NOMO-1 treated with dmso at 0.1 percent for 144 hours (cell line): ENCODE data around the gene SLC4A9.
A peak's percentile ranks its signal among the peaks of the same experiment; 100 is the strongest.
"Not testable (repeated sequence)": the region's sequence is repeated elsewhere in the genome, so short reads cannot be mapped to it uniquely, and the experiment has no call there.

Experiments
- DNase-seq: peaks from one replicate; lab custom pipeline; 2025; ENCODE audit not compliant: unreplicated experiment; lab: John Stamatoyannopoulos, UW

The SLC4A9 gene

GRCh38 chr5:140398379-140398811 lies 38.4 kb downstream of the SLC4A9 start:
- no peak for DNase-seq

- no peak for DNase-seq
Observed at GRCh38 chr5:140399979-140400729, 40.2 kb downstream of the SLC4A9 start.

- DNase-seq = peak; percentile 94
Observed at GRCh38 chr5:140400730-140401361, 40.9 kb downstream of the SLC4A9 start.

GRCh38 chr5:140401362-140402257 lies 41.6 kb downstream of the SLC4A9 start, which contains the start of gene ANKHD1:
Gene ANKHD1 (plus strand): TSS chr5:140401833. CDS start chr5:140401968, 135 bp downstream.
- DNase-seq = peak; percentile 100

GRCh38 chr5:140402258-140403074 lies 42.5 kb downstream of the SLC4A9 start:
- peak; percentile 25 for DNase-seq

- no peak for DNase-seq
Observed at GRCh38 chr5:140403613-140404012, 43.6 kb downstream of the SLC4A9 start.

DNA sequence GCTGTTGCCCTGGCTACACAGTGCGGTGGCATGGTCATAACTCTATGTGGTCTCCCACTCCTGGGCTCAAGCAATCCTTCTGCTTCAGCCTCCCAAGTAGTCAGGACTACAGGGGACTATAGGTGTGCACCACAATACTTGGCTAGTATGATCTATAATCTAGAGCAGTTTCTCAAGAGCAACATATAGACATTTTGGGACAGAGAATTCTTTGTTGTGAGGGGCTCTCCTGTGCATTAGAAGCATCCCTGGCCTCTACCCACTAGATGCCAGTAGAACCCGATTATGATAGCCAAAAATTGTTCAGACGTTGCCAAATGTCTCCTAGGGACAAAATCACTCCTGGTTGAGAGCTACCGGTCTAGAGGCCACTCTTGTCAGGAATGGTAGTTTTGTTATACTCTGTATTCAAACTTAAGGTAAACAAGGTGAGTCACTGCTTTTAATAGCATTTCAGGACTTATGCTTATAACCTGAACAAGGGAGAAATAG lies 48.8 kb downstream of the SLC4A9 start:
- DNase-seq = no peak

GRCh38 chr5:140413230-140413629 lies 53.2 kb downstream of the SLC4A9 start:
- DNase-seq = no peak

- no peak for DNase-seq
Observed at GRCh38 chr5:140417235-140417634, 57.2 kb downstream of the SLC4A9 start.

DNA sequence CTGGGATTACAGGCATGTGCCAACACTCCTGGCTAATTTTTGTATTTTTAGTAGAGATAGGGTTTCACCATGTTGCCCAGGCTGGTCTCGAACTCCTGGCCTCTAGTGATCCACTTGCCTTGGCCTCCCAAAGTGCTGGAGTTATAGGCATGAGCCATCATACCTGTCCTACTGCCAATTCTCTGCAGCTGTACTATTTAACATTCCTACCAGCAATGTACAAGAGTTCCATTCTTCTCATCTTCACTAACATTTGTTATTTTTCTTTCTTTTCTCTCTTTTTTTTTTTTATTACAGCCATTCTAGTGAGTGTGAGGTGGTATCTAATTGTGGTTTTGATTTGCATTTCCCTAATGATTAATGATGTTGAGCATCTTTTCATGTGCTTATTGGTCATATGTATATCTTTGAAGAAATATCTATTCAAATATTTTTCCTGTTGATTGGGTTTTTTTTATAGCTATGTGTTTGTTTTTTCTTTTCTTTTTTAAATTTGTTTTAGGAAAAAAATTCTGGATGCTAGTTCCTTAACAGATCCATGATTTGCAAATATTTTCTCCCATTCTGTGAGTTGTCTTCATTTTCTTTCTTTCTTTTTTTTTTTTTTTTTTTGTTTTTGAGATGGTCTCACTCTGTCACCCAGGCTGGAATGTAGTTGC lies 59.0 kb downstream of the SLC4A9 start:
- no peak for DNase-seq

- DNase-seq = no peak
Observed at GRCh38 chr5:140420226-140420570, 60.2 kb downstream of the SLC4A9 start.

DNA sequence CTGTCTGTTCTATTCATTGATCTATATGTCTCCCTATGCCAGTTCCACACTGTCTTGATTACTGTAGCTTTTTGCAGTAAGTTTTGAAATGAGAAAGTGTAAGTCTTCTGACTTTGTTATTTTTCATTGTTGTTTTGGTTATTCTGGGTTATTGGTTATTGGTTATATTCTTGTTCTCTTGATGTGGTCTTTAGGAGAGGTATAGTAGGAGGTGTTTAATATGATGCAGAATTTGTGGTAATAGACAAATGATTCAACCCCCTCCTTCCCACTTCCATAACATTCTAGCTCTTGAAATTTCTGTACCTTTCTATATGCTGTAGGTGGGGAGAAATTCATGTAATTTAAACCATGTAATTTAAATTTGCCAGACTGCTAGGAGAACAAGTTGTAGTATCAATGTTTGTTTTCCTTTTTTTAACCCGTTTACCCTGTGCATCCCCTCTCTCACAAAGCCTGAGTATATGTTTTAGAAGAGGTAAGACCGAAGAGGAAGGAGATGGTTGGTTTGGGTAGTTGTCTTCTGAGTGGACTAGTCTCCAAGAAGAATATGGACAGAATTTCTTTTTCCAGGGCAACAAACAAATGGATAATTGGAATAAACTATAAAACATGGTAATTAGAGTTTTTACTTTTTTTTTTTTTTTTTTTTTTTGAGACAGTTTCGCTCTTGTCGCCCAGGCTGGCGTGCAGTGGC lies 60.8 kb downstream of the SLC4A9 start:
- DNase-seq = no peak

GRCh38 chr5:140421375-140421774 lies 61.4 kb downstream of the SLC4A9 start:
- DNase-seq = not testable (repeated sequence)

- DNase-seq = no peak
Observed at GRCh38 chr5:140423609-140424008, 63.6 kb downstream of the SLC4A9 start.

DNA sequence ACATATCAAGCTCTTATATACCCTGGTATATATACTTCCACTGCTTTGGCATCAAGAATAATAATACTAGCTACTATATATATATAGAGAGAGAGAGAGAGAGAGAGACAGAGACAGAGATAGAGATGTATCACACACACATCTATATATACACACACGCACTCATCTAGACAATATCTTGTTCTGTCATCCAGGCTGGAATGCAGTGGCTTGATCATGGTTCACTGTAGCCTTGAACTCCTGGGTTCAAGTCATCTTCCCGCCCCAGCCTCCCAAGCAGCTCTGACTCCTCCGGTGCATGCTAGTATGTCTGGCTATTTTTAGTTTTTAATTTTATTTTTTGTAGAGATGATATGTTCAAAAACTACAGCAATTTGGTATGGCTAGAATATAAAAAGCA lies 64.1 kb downstream of the SLC4A9 start:
- DNase-seq = no peak
